T-helper 1 cell (primary cell): ENCODE results near the gene STARD13.

ENCODE experiments used
- DNase-seq, 5 donors: peaks; one replicate each; pipeline ENCODE4 v3.0.0-alpha.2; 2012 to 2020

Gene STARD13

GRCh38 chr13:33217256-33217655 lies 68.3 kb downstream of the STARD13 start:
- no peak for DNase-seq

- no peak for DNase-seq
Observed at GRCh38 chr13:33213797-33214196, 71.8 kb downstream of the STARD13 start.

GRCh38 chr13:33213024-33213768 lies 72.4 kb downstream of the STARD13 start:
- DNase-seq, result no peak

- DNase-seq, result no peak
Observed at GRCh38 chr13:33212396-33212795, 73.2 kb downstream of the STARD13 start.

GRCh38 chr13:33210090-33210489 lies 75.5 kb downstream of the STARD13 start:
- DNase-seq, result no peak

- no peak for DNase-seq
Observed at GRCh38 chr13:33208290-33209220, 77.0 kb downstream of the STARD13 start.

- DNase-seq, result peak in 1 of 5 donors; percentile 25
Observed at GRCh38 chr13:33207615-33207961, 78.0 kb downstream of the STARD13 start.

- DNase-seq, result no peak
Observed at GRCh38 chr13:33206945-33207614, 78.5 kb downstream of the STARD13 start.

GRCh38 chr13:33206425-33206824 lies 79.1 kb downstream of the STARD13 start:
- DNase-seq, result no peak

- peak in 1 of 5 donors; percentile 31 for DNase-seq
Observed at GRCh38 chr13:33205804-33206221, 79.7 kb downstream of the STARD13 start.

GRCh38 chr13:33205224-33205623 lies 80.3 kb downstream of the STARD13 start:
- no peak for DNase-seq

- peak in 1 of 5 donors; percentile 47 for DNase-seq
Observed at GRCh38 chr13:33204130-33204927, 81.2 kb downstream of the STARD13 start.

- no peak for DNase-seq
Observed at GRCh38 chr13:33202644-33203169, 82.8 kb downstream of the STARD13 start.

GRCh38 chr13:33201659-33202058 lies 83.9 kb downstream of the STARD13 start:
- DNase-seq, result no peak

- DNase-seq, result no peak
Observed at GRCh38 chr13:33199289-33199850, 86.2 kb downstream of the STARD13 start.

GRCh38 chr13:33197541-33197971 lies 88.0 kb downstream of the STARD13 start:
- no peak for DNase-seq

GRCh38 chr13:33196767-33197166 lies 88.8 kb downstream of the STARD13 start:
- DNase-seq, result no peak

- no peak for DNase-seq
Observed at GRCh38 chr13:33195693-33196464, 89.7 kb downstream of the STARD13 start.

- no peak for DNase-seq
Observed at GRCh38 chr13:33194820-33195692, 90.5 kb downstream of the STARD13 start.

GRCh38 chr13:33193428-33193974 lies 92.1 kb downstream of the STARD13 start:
- no peak for DNase-seq
